WTC11 (cell line): ENCODE results near the gene ADAMTS5. TPM values are rescaled to one million over a fixed set of nuclear protein-coding genes. Genes with fewer than 3 reads are reported as not detected.

Experiments used
- microRNA-seq: library from miRNA; unstranded; fragments of <30 nt; microRNA quantifications from one replicate; pipeline ENCODE4 v1.2.0, GENCODE V29; 2022; ENCODE audit warnings: borderline number of aligned reads
- total RNA-seq: library from RNA; stranded (reverse); gene quantifications from 3 replicates; pipeline ENCODE4 v1.2.3, GENCODE V29; 2021

ADAMTS5 gene
- total RNA-seq, 1 experiment from 2014 or later = 1.6 TPM

Small RNAs within 50 kb of the gene (microRNA-seq; reads per million reads assigned to microRNA genes)
- not detected for gene MIR4759

Other genes starting within 250 kb of the ADAMTS5 start
- gene ADAMTS1, start 121.7 kb downstream of the ADAMTS5 start, total RNA-seq = 16.9 to 35.6 TPM (median 20.4 TPM) in 3 replicates